EL (cell line): Measurements from ENCODE around the gene TANK.
"Not testable (repeated sequence)": the region's sequence is repeated elsewhere in the genome, so short reads cannot be mapped to it uniquely, and the experiment has no call there.

ENCODE experiments used
- DNase-seq: peaks from one replicate; pipeline ENCODE4 v3.0.0-alpha.2; 2016

TANK gene

GRCh38 chr2:161160226-161161073, at the start of gene TANK:
TSS of gene TANK (plus strand) at chr2:161160428. CDS start at chr2:161179663, 19,235 bp downstream.
- peak; percentile 97 for DNase-seq

- DNase-seq, result no peak
These were observed 48.7 kb upstream of the TANK start for GRCh38 chr2:161111531-161111930.

GRCh38 chr2:161112908-161113307, 47.3 kb upstream of the TANK start:
- no peak for DNase-seq

DNA sequence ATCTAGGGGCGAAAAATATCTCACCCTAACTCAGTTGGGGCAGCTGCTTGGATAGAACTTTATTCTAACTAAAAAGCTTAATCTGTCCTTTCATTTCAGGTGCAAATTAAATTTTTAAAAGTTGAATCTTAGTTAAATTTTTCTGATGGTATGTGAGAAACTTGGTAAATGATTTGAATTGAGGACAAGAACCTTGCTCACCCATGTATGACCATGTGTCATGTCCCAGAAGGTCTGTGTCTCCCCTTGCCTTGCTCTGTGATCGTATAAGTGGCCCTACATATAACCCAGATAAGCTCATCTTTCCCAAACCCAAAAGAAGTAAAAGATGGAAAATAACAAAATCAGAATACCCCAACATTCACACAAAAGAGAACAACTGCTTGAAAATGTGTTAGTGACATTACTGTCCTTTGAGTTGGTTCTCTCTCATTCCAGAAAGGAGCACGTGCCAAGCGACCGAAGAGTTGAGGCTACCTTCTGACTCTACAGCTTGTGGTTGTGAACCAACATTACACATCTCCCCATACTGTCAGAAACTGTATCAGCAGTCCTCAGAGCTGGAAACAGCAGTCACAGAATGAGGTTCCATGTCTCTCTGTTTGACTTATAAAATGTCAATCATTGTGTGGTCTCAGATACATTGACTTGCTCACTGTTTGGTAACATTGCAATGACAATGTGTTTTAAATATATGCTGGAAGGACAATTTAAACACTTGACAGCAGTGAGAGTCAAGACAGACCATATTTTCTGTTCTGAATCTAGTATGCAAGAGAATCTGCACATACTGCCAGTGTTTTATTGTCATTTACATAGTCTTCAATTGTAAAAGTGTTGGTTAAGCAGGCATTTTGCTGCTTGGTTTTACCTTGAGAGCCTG, 46.3 kb upstream of the TANK start:
- DNase-seq, result no peak

GRCh38 chr2:161115205-161115604, 45.0 kb upstream of the TANK start:
- DNase-seq, result no peak

GRCh38 chr2:161115605-161116380, 44.4 kb upstream of the TANK start:
- DNase-seq, result no peak

DNA sequence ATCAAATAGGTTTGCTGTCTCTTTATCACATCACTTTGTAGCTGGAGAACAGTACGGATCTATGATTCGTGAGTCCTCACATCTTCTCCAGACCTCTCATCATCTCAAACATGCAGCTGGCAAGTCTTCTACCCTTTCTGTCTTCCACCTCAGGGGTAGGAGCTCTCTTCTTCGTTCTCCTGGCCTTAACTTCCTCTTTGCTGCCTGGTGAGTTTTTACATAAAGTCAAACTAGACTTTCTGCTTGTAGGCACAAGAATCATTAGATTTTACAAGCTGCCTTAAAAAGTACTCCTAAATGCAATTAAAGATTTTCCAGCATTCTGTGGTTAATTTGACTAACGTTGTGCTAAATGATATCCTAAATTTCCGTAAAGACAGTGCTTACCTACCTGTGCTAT, 43.7 kb upstream of the TANK start:
- no peak for DNase-seq

GRCh38 chr2:161117506-161117905, 42.7 kb upstream of the TANK start:
- DNase-seq, result no peak

GRCh38 chr2:161118722-161119121, 41.5 kb upstream of the TANK start:
- DNase-seq, result no peak

DNA sequence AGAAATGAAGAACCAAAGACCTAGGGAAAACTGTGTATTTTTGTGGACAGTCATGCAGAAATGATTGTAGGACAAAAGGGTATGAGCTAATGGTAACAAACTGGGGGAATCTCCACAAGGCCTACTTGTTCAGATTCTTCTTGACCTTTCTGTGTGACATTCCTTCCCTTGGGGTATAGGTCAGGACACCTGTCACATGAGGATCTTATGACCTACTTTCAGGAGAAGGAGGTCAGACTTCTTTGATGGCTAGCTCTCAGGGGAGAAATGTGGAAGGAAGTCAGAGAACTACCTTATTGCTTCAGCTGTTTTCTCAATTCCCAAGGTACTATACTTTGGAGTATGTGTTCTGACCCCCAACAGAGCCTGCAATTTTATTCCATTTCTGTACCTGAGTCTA, 40.7 kb upstream of the TANK start:
- no peak for DNase-seq

GRCh38 chr2:161120775-161121174, 39.5 kb upstream of the TANK start:
- DNase-seq, result no peak

DNA sequence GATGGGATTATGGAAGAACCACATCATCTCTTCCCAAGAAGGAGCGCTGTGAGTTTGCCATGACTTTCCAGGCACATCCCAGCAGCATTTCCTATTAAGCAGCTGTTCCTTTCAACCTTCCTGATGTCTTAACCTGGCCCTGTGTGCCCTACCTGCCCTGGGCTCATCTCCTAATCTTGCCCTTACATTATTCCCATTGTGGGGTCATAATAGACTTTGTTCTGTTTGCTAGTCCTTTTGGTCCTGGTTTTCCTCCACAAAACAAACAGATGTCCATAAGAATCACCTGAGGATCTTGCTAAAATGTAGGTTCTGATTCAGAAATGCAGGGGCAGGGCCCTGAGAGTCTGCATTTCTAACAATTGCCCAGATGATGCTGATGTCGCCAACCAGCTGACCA, 38.6 kb upstream of the TANK start:
- no peak for DNase-seq

GRCh38 chr2:161122772-161123530, 37.3 kb upstream of the TANK start:
- DNase-seq, result peak; percentile 90

- DNase-seq, result no peak
These were observed 36.6 kb upstream of the TANK start for GRCh38 chr2:161123531-161124030.

DNA sequence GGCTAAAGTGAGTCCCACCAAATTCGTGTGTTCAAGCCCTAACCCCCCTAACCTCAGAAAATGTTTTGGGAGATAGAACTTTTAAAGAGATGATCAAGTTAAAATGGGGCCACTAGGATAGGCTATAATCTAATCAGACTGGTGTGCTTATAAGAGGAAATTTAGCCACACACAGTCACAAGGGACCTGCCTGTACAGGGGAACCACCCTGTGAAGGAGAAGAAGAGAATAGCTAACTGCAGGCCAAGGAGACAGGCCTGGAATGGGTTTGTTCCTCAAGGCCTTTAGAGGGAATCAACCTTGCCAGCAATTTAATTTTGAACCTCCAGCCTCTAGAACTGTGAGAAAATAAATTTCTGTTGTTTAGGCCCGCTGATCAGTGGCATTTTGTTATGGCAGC, 36.0 kb upstream of the TANK start:
- no peak for DNase-seq

GRCh38 chr2:161128885-161129284, 31.3 kb upstream of the TANK start:
- no peak for DNase-seq

DNA sequence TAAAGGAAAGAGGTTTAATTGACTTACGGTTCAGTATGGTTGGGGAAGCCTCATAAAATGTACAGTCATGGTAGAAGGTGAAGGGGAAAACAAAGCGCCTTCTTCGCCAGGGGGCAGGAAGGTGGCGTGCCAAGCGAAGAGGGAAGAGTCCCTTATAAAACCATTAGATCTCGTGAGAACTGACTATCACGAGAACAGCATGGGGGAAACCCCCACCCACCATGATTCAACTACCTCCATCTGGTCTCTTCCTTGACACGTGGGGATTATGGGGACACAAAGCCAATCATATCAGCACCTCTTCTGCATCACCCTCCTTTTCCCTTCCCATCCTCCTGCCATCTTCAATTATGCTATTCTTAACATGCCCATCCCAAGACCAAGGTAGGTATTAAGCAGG, 29.9 kb upstream of the TANK start:
- DNase-seq, result no peak

DNA sequence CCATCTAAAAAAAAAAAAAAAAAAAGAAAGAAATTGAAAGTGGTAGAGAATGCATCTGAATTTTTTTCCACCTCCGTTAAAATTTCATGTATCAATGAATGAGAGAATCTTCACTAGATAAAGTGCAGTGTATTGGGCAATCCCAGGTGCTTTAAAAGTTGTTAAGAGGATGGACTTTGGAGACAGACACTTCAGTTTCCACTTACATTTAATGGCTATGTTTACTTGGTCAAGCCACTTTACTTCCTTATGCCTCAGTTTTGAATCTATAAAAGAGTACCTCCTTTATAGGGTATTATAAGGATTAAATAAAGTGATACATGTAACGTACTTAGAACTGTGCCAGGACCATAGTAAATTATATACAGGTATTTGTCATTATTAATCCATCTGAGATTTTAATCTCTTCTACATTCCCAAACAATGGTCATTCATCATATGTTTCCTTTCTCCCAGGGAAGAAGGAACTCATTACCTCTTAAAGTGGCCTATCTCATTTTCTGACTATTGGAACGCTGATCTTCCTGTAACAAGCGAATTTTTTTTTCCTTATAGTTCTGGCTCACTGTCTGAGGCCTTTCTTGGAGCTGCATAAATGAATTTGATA, 29.1 kb upstream of the TANK start:
- no peak for DNase-seq

DNA sequence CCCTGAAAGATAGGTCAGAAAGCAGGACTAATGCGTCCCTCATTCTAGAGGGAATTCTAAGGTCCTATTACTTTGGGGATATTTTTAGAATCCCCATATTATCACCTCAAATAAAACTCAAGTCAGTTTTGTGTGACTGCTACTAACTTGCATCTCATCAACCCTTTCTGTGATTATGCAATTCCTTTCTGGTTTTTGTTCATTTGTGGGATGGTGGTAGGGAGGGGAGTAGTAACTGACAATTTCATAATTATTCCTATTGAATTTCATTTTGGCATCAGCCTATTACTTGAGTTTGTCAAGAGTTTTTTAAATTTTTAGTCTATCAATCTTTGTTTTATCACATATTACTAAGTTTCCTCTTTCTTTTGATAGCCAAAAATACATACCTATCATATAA, 28.4 kb upstream of the TANK start:
- DNase-seq, result no peak

DNA sequence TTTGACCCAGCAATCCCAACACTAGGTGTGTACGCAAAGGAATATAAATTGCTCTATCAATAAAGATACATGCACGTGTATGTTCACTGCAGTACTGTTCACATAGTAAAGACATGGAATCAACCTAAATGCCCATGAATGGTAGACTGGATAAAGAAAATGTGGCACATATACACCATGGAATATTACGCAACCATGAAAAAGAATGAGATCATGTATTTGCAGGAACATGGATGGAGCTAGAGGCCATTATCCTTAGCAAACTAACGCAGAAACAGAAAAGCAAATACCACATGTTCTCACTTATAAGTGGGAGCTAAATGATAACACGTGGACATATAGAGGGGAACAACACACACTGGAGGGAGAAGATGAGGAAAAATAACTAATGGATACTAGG, 27.8 kb upstream of the TANK start:
- DNase-seq, result not testable (repeated sequence)

DNA sequence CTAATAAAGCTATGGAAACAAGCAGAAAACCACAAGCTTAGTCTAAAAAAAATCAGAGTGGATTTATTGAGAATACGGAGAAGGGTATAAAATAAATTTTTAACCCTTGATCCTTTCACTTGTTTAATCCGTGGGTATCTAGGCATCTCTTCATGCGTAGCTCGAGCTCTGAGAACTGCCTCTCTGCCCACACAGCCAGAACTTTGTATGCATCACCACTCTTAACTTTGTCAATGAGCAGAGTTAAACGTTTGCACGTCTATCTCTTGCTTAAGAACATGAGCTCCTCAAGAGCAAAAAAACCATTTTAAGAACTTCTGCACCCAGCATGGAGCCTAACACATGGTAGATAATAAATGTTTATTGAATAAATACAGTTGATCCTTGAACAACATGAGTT, 26.9 kb upstream of the TANK start:
- no peak for DNase-seq
